Sigmoid colon (tissue), 7 donors: ENCODE measurements around the gene CD99. TPM values are rescaled to one million over a fixed set of nuclear protein-coding genes. Genes with fewer than 3 reads are reported as not detected.

ENCODE experiments used
- DNase-seq: peaks from one replicate; pipeline ENCODE4 v3.0.0-alpha.2; 2019
- H3K27ac ChIP-seq, 4 donors: fragments of 200-600 bp; sonication (generic); one replicate each; pipeline ENCODE4 v1.5.1; 2016 to 2019; ENCODE audit warnings: mild to moderate bottlenecking in 1 of 4
- H3K27me3 ChIP-seq, 3 donors: fragments of 200-600 bp; sonication (generic); one replicate each; pipeline ENCODE4 v1.5.1; 2019; ENCODE audit warnings: mild to moderate bottlenecking in 1 of 3
- H3K36me3 ChIP-seq, 4 donors: fragments of 200-600 bp; sonication (generic); one replicate each; pipeline ENCODE4 v1.5.1; 2016 to 2019
- H3K4me1 ChIP-seq, 4 donors: fragments of 200-600 bp; sonication (generic); one replicate each; pipeline ENCODE4 v1.5.1; 2017 to 2019
- H3K4me3 ChIP-seq, 4 donors: fragments of 200-600 bp; sonication (generic); one replicate each; pipeline ENCODE4 v1.5.1; 2017 to 2019; ENCODE audit warnings: mild to moderate bottlenecking in 2 of 4, moderate library complexity in 1 of 4
- H3K9me3 ChIP-seq, 4 donors: fragments of 200-600 bp in 3 of 4; sonication (generic) in 3 of 4; one replicate each; pipeline versions ENCODE4 v1.5.1 to v1.6.1; 2013 to 2019
- CTCF ChIP-seq, 4 experiments: fragments of 450-650 bp in 3 of 4; fragments of 200-600 bp in 1 of 4; IDR thresholded peaks; one replicate each; pipeline ENCODE4 v1.5.1; 2016 to 2019; ENCODE audit warnings: antibody characterized with exemption in 4 of 4, mild to moderate bottlenecking in 3 of 4, moderate library complexity in 2 of 4
- EP300 ChIP-seq, 4 donors: sonication (generic); formaldehyde crosslinking; IDR thresholded peaks; one replicate each; pipeline ENCODE4 v1.6.1; 2017; ENCODE audit warnings: antibody characterized with exemption in 4 of 4
- POLR2A ChIP-seq, 2 donors: fragments of 450-650 bp; IDR thresholded peaks; one replicate each; pipeline ENCODE4 v1.6.1; 2016; ENCODE audit warnings: antibody characterized with exemption in 2 of 2, mild to moderate bottlenecking in 2 of 2, moderate library complexity in 2 of 2
- POLR2AphosphoS5 ChIP-seq, 4 donors: sonication (generic); formaldehyde crosslinking; IDR thresholded peaks; one replicate each; pipeline ENCODE4 v1.6.1; 2017; ENCODE audit warnings: antibody characterized with exemption in 4 of 4
- WGBS, 2 donors: extraction: QIAGEN DNeasy Blood & Tissue Kit; methylation state at CpG; one replicate each; pipeline ENCODE4 v1.1.7; 2013; 5-methylcytosine and 5-hydroxymethylcytosine counted together
- intact Hi-C: fragments of 100-400 bp; cut with DNase I; formaldehyde crosslinking; loops from one replicate; pipeline ENCODE4 v1.15.1; 2023
- polyA plus RNA-seq, 3 donors: library from polyadenylated mRNA; stranded (reverse); fragments of 200-250 nt; gene quantifications; one replicate each; pipeline ENCODE4 v1.2.3, GENCODE V29; 2013
- total RNA-seq, 4 donors: library from RNA; depleted of rRNA; stranded (reverse); fragments of >200 nt; gene quantifications; one replicate each; pipeline ENCODE4 v1.1.0, GENCODE V29; 2016
- donor health status: healthy with polysubstance abuse.
- donor health status: Bipolar disorder and iron deficiency.
- donor health status: healthy.

The CD99 gene
- total and polyA plus RNA-seq, 7 donors: 77.2 to 552 (median 285) TPM

- WGBS, 2 donors: 51 to 74% methylated on average over 15 of the region's 15 CpGs
- peaks cover 0 to 72% (median 61%) of the 10 kb centered on the region in 4 donors for H3K4me1 ChIP-seq
- H3K27ac ChIP-seq: peak overlapping the region; percentile 82 to 97 (median 90)
- TF ChIP-seq POLR2AphosphoS5 (IDR thresholded peaks at IDR 0.05) (no peak), POLR2A (IDR thresholded peaks at IDR 0.05) (no peak), EP300 (IDR thresholded peaks at IDR 0.05) (no peak), CTCF (IDR thresholded peaks at IDR 0.05) (no peak)
- peak overlapping the region in 3 of 4 donors; percentile 87 to 99 (median 99) for H3K4me3 ChIP-seq
- H3K9me3 ChIP-seq: no peaks in the 10 kb centered on the region
- no peak for DNase-seq
- peaks cover 0 to 5% (median 0%) of the 10 kb centered on the region in 4 donors for H3K36me3 ChIP-seq
- intact Hi-C loops: loop anchor here (5.0 to 10.0 kb wide), 4 partner anchors 86 to 1241 kb away; partner anchors contain the start of gene ASMTL
- H3K27me3 ChIP-seq: no peaks in the 10 kb centered on the region
Observed at GRCh38 chrX:2693113-2694002, 2.3 kb downstream of the CD99 start.

- WGBS, 2 donors: 65 to 88% methylated on average over 7 of the region's 7 CpGs
- TF ChIP-seq POLR2A (IDR thresholded peaks at IDR 0.05) (no peak), POLR2AphosphoS5 (IDR thresholded peaks at IDR 0.05) (peak in 1 of 4 donors; percentile 23)
- intact Hi-C loops: loop anchor here (5.0 to 10.0 kb wide), 4 partner anchors 88 to 1243 kb away; partner anchors contain the start of gene ASMTL
- H3K27ac ChIP-seq: peak overlapping the region in 3 of 4 donors; percentile 85 to 97 (median 94)
- H3K9me3 ChIP-seq: no peaks in the 10 kb centered on the region
- H3K36me3 ChIP-seq: peaks cover 0 to 6% (median 0%) of the 10 kb centered on the region in 4 donors
- DNase-seq: no peak
- H3K4me1 ChIP-seq: peaks cover 0 to 81% (median 77%) of the 10 kb centered on the region in 4 donors
- peak overlapping the region in 1 of 4 donors; percentile 99 for H3K4me3 ChIP-seq
- H3K27me3 ChIP-seq: no peaks in the 10 kb centered on the region
Observed at GRCh38 chrX:2694914-2695267, 3.8 kb downstream of the CD99 start.

- Histone ChIP-seq H3K9me3 (no peaks in the 10 kb centered on the region), H3K27ac (peak overlapping the region; percentile 28 to 97 (median 90)), H3K27me3 (no peaks in the 10 kb centered on the region), H3K36me3 (peaks cover 0 to 9% (median 0%) of the 10 kb centered on the region in 4 donors), H3K4me1 (peaks cover 0 to 91% (median 90%) of the 10 kb centered on the region in 4 donors), H3K4me3 (peak overlapping the region in 2 of 4 donors; percentile 7 to 12)
- WGBS, 2 donors: 39 to 74% methylated on average over 8 of the region's 8 CpGs
- DNase-seq: no peak
- intact Hi-C loops: loop anchor here (10.0 kb wide), 2 partner anchors 198 to 372 kb away; no protein-coding TSS in a partner anchor
- no peak for TF ChIP-seq CTCF (IDR thresholded peaks at IDR 0.05)
- no peak for TF ChIP-seq EP300 (IDR thresholded peaks at IDR 0.05)
- TF ChIP-seq POLR2AphosphoS5 (IDR thresholded peaks at IDR 0.05): no peak
- TF ChIP-seq POLR2A (IDR thresholded peaks at IDR 0.05): no peak
Observed at GRCh38 chrX:2696698-2697215, 5.7 kb downstream of the CD99 start.

GRCh38 chrX:2697306-2697705 is 6.2 kb downstream of the CD99 start:
- peaks cover 0 to 97% (median 93%) of the 10 kb centered on the region in 4 donors for H3K4me1 ChIP-seq
- H3K9me3 ChIP-seq: no peaks in the 10 kb centered on the region
- intact Hi-C loops: loop anchor here (10.0 kb wide), 2 partner anchors 197 to 373 kb away; no protein-coding TSS in a partner anchor
- H3K36me3 ChIP-seq: peaks cover 0 to 9% (median 0%) of the 10 kb centered on the region in 4 donors
- 52 to 57% methylated on average over 7 of the region's 7 CpGs for WGBS, 2 donors
- peak overlapping the region in 2 of 4 donors; percentile 7 to 12 for H3K4me3 ChIP-seq
- peak overlapping the region; percentile 28 to 97 (median 90) for H3K27ac ChIP-seq
- TF ChIP-seq EP300 (IDR thresholded peaks at IDR 0.05) (no peak), POLR2AphosphoS5 (IDR thresholded peaks at IDR 0.05) (peak in 1 of 4 donors; percentile 36)
- no peak for DNase-seq
- H3K27me3 ChIP-seq: no peaks in the 10 kb centered on the region

GRCh38 chrX:2697741-2698299 is 6.7 kb downstream of the CD99 start:
- Histone ChIP-seq H3K36me3 (peaks cover 0 to 9% (median 0%) of the 10 kb centered on the region in 4 donors), H3K27ac (peak overlapping the region; percentile 28 to 97 (median 90)), H3K4me3 (peak overlapping the region in 1 of 4 donors; percentile 12), H3K27me3 (no peaks in the 10 kb centered on the region), H3K9me3 (no peaks in the 10 kb centered on the region), H3K4me1 (peaks cover 0 to 100% (median 93%) of the 10 kb centered on the region in 4 donors)
- 54 to 77% methylated on average over 9 of the region's 9 CpGs for WGBS, 2 donors
- TF ChIP-seq POLR2AphosphoS5 (IDR thresholded peaks at IDR 0.05): peak in 2 of 4 donors; percentile 19 to 30
- no peak for TF ChIP-seq POLR2A (IDR thresholded peaks at IDR 0.05)
- no peak for TF ChIP-seq EP300 (IDR thresholded peaks at IDR 0.05)
- intact Hi-C loops: loop anchor here (10.0 kb wide), 2 partner anchors 197 to 373 kb away; no protein-coding TSS in a partner anchor
- DNase-seq: no peak
